Measurements from ENCODE around the gene EIF4EBP3.

DNA sequence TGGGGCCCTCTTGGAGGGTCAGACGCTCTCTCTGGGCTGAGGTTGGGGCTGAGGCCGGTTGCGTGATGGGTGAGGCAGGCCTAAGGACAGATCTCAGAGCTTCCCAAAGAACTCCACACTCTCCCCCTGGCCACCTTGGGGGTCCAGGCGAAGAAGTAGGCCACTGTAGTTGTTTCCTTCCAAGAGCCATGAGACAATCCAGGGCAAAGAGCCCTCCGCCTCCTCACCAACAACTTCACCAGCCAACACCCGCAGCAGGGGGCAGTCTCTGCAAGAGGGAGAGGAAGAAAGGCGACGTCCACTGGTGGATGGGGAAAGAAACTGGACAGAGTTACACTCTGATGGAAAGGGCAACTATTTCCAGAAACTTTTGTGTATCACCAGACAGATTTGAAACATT is 27.8 kb downstream of the EIF4EBP3 start:
- TF ChIP-seq CTCF (IDR thresholded peaks at IDR 0.05) (no peak), FOXM1 (IDR thresholded peaks at IDR 0.05; ENCODE audit: low read depth) (no peak)
- TF ChIP-seq, protein P1, sequence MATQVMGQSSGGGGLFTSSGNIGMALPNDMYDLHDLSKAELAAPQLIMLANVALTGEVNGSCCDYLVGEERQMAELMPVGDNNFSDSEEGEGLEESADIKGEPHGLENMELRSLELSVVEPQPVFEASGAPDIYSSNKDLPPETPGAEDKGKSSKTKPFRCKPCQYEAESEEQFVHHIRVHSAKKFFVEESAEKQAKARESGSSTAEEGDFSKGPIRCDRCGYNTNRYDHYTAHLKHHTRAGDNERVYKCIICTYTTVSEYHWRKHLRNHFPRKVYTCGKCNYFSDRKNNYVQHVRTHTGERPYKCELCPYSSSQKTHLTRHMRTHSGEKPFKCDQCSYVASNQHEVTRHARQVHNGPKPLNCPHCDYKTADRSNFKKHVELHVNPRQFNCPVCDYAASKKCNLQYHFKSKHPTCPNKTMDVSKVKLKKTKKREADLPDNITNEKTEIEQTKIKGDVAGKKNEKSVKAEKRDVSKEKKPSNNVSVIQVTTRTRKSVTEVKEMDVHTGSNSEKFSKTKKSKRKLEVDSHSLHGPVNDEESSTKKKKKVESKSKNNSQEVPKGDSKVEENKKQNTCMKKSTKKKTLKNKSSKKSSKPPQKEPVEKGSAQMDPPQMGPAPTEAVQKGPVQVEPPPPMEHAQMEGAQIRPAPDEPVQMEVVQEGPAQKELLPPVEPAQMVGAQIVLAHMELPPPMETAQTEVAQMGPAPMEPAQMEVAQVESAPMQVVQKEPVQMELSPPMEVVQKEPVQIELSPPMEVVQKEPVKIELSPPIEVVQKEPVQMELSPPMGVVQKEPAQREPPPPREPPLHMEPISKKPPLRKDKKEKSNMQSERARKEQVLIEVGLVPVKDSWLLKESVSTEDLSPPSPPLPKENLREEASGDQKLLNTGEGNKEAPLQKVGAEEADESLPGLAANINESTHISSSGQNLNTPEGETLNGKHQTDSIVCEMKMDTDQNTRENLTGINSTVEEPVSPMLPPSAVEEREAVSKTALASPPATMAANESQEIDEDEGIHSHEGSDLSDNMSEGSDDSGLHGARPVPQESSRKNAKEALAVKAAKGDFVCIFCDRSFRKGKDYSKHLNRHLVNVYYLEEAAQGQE (IDR thresholded peaks at IDR 0.05; ENCODE audit: low read depth, low read length), result no peak
